ENCODE data around the gene KRTAP12-4.

DNA sequence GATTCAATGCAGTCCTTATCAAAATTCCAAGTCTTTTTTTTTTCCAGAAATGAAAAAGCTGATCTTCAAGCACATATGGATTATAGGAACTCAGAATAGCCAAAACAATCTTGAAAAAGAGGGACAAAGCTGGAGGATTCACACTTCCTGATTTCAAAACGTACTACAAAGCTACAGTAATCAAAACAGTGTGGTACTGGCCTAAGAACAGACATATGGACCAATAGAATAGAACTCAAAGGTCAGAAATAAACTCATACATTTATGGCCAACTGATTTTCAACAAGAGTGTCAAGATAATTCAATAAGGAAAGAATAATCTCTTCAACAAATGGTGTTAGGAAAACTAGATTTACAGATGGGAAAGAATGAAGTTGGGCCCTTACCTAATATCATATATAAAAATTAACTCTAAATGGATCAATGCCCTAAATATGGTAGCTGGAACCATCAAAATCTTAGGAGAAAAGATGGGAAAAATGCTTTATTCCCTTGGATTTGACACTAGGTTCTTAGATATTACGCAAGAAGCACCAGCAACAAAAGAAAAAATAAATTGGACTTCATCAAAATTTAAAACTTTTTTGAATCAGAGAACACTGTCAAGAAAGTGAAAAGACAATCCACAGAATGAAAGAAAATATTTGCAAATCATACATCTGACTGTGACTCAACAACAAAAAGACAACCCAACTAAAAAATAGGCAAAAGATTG lies 38.5 kb upstream of the KRTAP12-4 start:
- TF ChIP-seq CTCF (IDR thresholded peaks at IDR 0.05) (no peak), POLR2A (IDR thresholded peaks at IDR 0.05) (no peak)
